Activated naive CD4-positive, alpha-beta T cell treated with anti-CD3 and anti-CD28 coated beads, Interleukin-2, amount 10 ng/mL, durations not matched to agents 7 days and 5 days (primary cell): ENCODE measurements around the gene RSF1.

ENCODE experiments used
- CTCF ChIA-PET: fragments of 350-600 bp; sonication (Branson Sonifier 250); formaldehyde crosslinking; loops from one replicate; lab custom pipeline; 2021; ENCODE audit warnings: antibody characterized with exemption; lab: Charles Lee
- DNase-seq: peaks from one replicate; pipeline ENCODE4 v3.0.0-alpha.2; 2020
- H3K27ac Mint-ChIP-seq: one replicate; pipeline ENCODE4 v1.8.0; 2021; ENCODE audit warnings: mild to moderate bottlenecking, moderate library complexity, mixed read lengths
- H3K27me3 Mint-ChIP-seq: one replicate; pipeline ENCODE4 v1.8.0; 2021; ENCODE audit warnings: mild to moderate bottlenecking, mixed read lengths
- H3K36me3 Mint-ChIP-seq: one replicate; pipeline ENCODE4 v1.8.0; 2021; ENCODE audit warnings: mixed read lengths
- H3K4me1 Mint-ChIP-seq: one replicate; pipeline ENCODE4 v1.8.0; 2021; ENCODE audit warnings: mixed read lengths
- H3K4me3 Mint-ChIP-seq: one replicate; pipeline ENCODE4 v1.8.0; 2021; ENCODE audit warnings: mild to moderate bottlenecking, moderate library complexity, mixed read lengths
- H3K9me3 Mint-ChIP-seq: one replicate; pipeline ENCODE4 v1.8.0; 2021; ENCODE audit warnings: mixed read lengths

Gene RSF1

DNA sequence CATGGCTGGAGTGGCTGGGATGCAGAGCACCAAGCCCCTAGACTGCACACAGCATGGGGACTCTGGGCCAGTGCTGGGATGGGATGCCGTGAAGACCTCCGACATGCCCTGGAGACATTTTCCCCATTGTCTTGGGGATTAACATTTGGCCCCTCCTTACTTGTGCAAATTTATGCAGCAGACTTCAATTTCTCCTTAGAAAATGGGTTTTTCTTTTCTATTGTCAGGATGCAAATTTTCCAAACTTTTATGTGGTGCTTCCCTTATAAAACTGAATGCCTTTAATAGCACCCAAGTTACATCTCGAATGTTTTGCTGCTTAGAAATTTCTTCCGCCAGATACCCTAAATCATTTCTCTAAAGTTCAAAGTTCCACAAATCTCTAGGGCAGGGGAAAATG is 29.2 kb downstream of the RSF1 start:
- H3K36me3 Mint-ChIP-seq, result peaks cover 48% of the 10 kb centered on the region

DNA sequence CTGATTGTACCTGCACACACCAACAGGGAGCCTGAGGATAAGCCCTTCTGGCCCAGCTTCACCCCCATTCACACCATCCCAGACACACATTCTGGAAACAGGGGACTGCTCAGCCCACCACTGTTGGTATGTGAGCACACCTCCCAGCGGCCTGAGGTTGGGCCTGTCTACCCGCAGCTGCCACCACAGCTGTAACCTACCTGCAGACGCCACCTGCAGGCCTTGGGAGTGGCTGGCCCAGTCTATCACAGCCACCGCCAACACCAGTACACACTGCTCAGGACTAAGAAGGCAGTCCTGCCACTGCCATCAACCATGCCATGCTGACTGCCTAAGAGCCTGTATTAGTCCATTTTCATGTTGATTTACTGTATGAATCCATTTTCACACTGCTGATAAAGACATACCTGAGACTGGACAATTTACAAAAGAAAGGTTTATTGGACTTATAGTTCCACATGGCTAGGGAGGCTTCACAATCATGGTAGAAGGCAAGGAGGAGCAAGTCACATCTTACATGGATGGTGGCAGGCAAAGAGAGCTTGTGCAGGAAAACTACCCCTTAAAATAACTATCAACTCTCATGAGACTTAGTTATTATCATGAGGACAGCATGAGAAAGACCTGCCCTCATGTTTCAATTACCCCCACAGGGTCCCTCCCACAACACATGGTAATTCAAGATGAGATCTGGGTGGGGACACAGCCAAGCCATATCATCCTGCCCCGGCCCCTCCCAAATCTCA is 30.6 kb downstream of the RSF1 start:
- Mint-ChIP-seq H3K27ac (no peak overlapping the region), H3K27me3 (no peaks in the 10 kb centered on the region), H3K4me1 (peaks cover 7% of the 10 kb centered on the region), H3K9me3 (peaks cover 26% of the 10 kb centered on the region), H3K4me3 (no peak overlapping the region), H3K36me3 (peaks cover 46% of the 10 kb centered on the region)
- CTCF ChIA-PET, result interaction anchor here (1.0 to 1.5 kb wide), 3 partner anchors 11 to 30 kb away, joined by 3 read pairs; no protein-coding TSS in a partner anchor
- DNase-seq, result no peak

More for the DNA sequence above, 29.2 kb downstream of the RSF1 start:
- CTCF ChIA-PET, result no interaction called here
- H3K4me1 Mint-ChIP-seq, result peaks cover 9% of the 10 kb centered on the region
- no peaks in the 10 kb centered on the region for H3K27me3 Mint-ChIP-seq
- no peak for DNase-seq
- no peak overlapping the region for H3K27ac Mint-ChIP-seq
- H3K4me3 Mint-ChIP-seq, result no peak overlapping the region
- H3K9me3 Mint-ChIP-seq, result peaks cover 26% of the 10 kb centered on the region

DNA sequence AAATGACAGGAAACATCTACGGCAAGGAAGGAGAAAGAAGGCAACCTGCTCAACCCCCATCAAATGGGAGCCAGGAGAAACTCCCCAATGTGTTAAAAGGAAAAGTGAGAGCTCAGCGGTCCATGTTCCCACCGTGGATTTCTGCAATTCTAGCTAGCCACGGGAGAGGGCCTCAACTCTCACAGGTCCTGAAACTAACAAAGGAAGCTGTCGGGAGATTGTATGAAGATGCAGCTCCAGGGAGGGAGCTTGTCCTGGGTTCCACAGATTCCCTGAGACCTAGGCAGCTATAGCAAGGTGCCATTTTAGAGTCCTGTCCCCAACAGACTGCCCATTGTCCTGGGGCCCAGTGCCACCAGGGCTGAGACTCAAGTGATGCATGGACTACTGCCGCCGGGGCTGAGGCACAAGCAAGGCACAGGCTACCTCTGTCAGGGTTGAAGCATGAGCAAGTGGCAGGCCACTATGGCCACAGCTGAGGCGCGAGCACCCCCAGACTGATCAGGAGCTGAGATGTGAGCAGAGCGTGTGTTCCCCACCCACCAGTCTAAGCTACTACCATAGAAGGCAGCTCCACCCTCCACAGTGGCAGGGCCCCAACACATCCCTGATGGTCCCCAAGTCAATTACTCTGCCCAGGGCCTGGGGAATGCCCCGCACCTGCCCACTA is 31.3 kb downstream of the RSF1 start:
- H3K27ac Mint-ChIP-seq, result no peak overlapping the region
- H3K4me1 Mint-ChIP-seq, result peaks cover 6% of the 10 kb centered on the region
- H3K4me3 Mint-ChIP-seq, result no peak overlapping the region
- CTCF ChIA-PET, result interaction anchor here (1.0 to 1.5 kb wide), 3 partner anchors 11 to 30 kb away, joined by 3 read pairs; no protein-coding TSS in a partner anchor
- H3K27me3 Mint-ChIP-seq, result no peaks in the 10 kb centered on the region
- H3K36me3 Mint-ChIP-seq, result peaks cover 42% of the 10 kb centered on the region
- no peak for DNase-seq
- peaks cover 26% of the 10 kb centered on the region for H3K9me3 Mint-ChIP-seq

DNA sequence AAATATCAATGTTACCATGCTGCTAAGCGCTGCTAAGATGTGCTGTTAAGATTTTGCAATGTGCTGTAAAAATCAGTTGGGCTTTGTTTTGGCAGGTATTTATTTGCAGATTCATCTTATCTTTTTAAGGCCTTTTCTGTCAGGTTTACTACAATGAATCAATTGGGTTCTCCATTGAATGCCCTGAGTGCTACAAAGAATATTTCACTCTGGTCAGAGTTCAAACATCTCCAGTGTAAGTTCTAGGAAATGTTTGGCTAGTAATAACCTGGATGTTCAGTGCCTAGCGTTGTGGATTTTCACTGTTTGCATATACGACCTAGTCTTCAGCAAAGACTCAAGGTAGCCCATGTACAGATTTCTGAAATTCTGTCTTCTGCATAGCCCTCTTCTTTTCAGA is 36.0 kb downstream of the RSF1 start:
- Mint-ChIP-seq H3K9me3 (no peaks in the 10 kb centered on the region), H3K36me3 (peaks cover 2% of the 10 kb centered on the region), H3K4me3 (no peak overlapping the region), H3K27ac (no peak overlapping the region), H3K4me1 (peaks cover 3% of the 10 kb centered on the region), H3K27me3 (no peaks in the 10 kb centered on the region)
- CTCF ChIA-PET, result no interaction called here
- no peak for DNase-seq

DNA sequence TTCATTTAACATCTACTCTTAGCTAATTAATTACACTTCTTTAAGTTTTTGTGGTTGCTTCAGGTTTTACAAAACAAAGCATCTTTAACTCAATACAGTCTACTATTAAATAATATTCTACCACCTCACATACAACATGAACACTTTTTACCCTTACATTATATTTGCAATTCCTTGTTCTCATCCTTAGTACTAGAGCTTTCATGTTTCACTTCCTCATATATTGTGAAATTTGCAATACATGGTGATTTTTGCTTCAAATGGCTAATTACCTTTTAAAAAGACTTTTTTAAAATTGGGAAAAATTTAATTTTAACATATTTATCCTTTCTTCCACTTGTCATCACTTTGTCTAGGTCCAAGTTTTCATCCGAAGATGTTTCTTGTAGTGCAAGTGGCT is 37.5 kb downstream of the RSF1 start:
- Mint-ChIP-seq H3K4me3 (no peak overlapping the region), H3K27me3 (no peaks in the 10 kb centered on the region), H3K27ac (no peak overlapping the region), H3K36me3 (peaks cover under 1% of the 10 kb centered on the region), H3K9me3 (no peaks in the 10 kb centered on the region), H3K4me1 (peaks cover 5% of the 10 kb centered on the region)
- DNase-seq, result no peak
- CTCF ChIA-PET, result no interaction called here

DNA sequence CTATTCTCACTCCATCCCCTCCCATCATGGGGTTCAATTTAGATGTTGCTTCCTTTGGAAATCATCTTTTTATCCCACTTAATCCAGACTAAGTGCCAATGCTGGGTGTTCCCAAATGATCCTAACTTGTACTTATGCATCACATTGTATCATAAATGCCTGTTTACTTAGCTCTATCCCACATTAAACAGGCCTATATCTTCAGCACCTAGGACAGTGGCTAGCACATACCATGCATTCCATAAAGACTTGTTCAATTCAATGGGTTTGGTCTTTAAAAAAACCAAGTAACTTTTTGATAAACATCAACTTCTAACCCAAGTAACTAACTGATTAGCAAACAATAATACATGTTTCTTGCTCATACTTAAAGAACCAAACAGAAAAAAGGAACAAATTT is 40.6 kb downstream of the RSF1 start:
- H3K36me3 Mint-ChIP-seq, result no peaks in the 10 kb centered on the region
- no peaks in the 10 kb centered on the region for H3K9me3 Mint-ChIP-seq
- DNase-seq, result no peak
- peaks cover 5% of the 10 kb centered on the region for H3K4me1 Mint-ChIP-seq
- H3K27ac Mint-ChIP-seq, result no peak overlapping the region
- CTCF ChIA-PET, result no interaction called here
- H3K4me3 Mint-ChIP-seq, result no peak overlapping the region
- H3K27me3 Mint-ChIP-seq, result no peaks in the 10 kb centered on the region

DNA sequence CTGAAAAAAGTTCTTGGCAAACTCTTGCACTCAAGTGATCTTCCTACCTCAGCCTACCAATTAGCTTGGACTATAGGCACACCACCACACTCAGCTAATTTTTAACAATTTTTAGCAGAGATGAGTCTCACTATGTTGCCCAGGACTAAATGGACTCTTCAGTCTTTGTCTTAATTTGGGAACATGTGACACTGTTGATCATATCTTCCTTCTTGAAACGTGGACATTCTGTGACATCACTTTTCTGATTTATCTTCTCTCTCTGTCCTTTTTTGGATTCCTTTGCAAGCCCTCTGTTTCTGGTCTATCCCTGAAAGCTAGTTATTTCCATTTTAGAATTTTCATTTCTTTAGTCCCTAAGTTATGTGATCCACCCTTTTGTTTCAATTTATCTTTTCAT is 42.0 kb downstream of the RSF1 start:
- Mint-ChIP-seq H3K4me3 (no peak overlapping the region), H3K36me3 (no peaks in the 10 kb centered on the region), H3K27me3 (no peaks in the 10 kb centered on the region), H3K27ac (no peak overlapping the region), H3K4me1 (peaks cover 5% of the 10 kb centered on the region), H3K9me3 (no peaks in the 10 kb centered on the region)
- CTCF ChIA-PET, result interaction anchor here (1.0 to 1.1 kb wide), 4 partner anchors 11 to 267 kb away, joined by 3 read pairs; no protein-coding TSS in a partner anchor
- DNase-seq, result no peak

DNA sequence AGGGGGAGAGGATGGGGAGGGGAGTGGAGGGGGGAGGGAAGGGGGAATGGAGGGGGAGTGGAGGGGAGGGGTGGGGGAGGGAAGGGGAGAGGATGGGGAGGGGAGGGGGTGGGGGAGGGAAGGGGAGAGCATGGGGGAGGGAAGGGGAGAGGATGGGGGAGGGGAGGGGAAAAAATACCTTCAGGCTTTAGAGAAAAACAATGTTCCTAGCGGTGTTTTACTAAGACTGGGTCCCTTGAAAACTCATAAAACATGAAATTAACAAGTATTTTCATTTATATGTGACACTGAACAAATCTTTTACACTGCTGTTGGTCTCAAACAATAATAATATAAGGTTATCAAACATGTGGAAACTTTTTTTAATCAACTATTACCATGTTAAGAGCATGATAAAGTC is 42.4 kb downstream of the RSF1 start:
- CTCF ChIA-PET, result interaction anchor here (1.0 to 1.1 kb wide), 2 partner anchors 11 to 268 kb away, joined by 3 read pairs; no protein-coding TSS in a partner anchor
- peaks cover 5% of the 10 kb centered on the region for H3K4me1 Mint-ChIP-seq
- H3K4me3 Mint-ChIP-seq, result no peak overlapping the region
- no peak overlapping the region for H3K27ac Mint-ChIP-seq
- H3K36me3 Mint-ChIP-seq, result no peaks in the 10 kb centered on the region
- DNase-seq, result no peak
- no peaks in the 10 kb centered on the region for H3K27me3 Mint-ChIP-seq
- H3K9me3 Mint-ChIP-seq, result no peaks in the 10 kb centered on the region

DNA sequence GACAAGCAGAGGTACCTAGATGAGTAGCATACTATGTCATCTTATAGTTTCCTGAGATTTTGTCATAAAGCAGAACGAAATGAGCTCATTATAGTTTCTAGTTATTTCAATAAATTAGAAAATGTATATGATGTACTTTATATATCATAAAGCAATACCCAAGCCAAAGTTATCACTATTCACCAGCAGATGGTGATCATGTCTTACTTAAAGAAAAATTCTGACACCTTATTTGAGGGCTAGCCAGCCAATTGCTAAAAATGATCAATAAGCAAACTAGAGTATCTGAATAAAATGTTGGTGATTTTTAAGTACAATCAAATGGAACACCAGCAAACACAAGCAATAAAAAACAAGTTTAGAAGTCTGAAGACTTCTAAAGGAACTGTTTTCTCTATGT is 44.1 kb downstream of the RSF1 start:
- Mint-ChIP-seq H3K9me3 (no peaks in the 10 kb centered on the region), H3K4me3 (no peak overlapping the region), H3K27me3 (no peaks in the 10 kb centered on the region), H3K4me1 (peaks cover 8% of the 10 kb centered on the region), H3K27ac (no peak overlapping the region), H3K36me3 (no peaks in the 10 kb centered on the region)
- no peak for DNase-seq
- CTCF ChIA-PET, result interaction anchor here (0.9 to 2.1 kb wide), 4 partner anchors 13 to 269 kb away, joined by 3 to 7 read pairs (median 6); no protein-coding TSS in a partner anchor

DNA sequence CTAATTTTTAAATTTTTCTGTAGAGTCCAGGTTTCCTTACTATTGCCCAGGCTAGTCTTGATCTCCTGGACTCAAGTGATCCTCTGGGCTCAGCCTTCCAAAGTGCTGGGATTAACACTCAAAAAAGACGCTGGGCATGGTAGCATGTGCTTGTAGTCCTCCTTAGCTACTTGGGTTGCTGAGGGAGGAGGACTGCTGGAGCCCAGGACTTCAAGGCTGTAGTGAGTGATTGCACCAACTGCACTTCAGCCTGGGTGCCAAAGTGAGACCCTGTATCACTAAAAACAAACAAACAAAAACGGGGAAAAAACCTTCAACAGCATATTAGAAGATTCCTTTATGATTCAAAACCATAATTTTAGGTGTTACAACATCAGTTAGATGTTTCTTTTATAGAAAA is 44.6 kb downstream of the RSF1 start:
- Mint-ChIP-seq H3K9me3 (no peaks in the 10 kb centered on the region), H3K4me3 (no peak overlapping the region), H3K4me1 (peaks cover 14% of the 10 kb centered on the region), H3K36me3 (peaks cover 2% of the 10 kb centered on the region), H3K27me3 (no peaks in the 10 kb centered on the region), H3K27ac (no peak overlapping the region)
- CTCF ChIA-PET, result interaction anchor here (0.6 to 2.1 kb wide), 5 partner anchors 14 to 513 kb away, joined by 3 to 7 read pairs (median 4); no protein-coding TSS in a partner anchor
- DNase-seq, result no peak

DNA sequence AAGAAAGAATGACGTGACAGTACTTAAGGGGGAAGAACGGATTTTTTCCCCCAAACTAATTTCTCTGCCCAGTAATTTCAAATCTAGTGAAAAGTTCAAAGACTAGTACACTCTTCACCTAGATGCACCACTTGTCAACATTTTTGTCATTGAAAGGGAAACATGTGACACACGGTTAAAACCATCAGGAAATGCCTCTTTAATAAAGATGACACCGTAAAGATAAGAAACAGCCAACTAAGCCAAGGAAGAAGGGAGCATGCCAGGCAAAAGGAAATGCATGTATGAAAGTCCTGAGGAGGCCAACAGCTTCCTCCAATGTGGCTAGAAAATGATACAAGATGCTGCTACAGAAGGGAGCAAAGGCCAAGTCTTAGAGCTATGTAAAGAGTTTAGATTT is 49.4 kb downstream of the RSF1 start:
- Mint-ChIP-seq H3K27ac (no peak overlapping the region), H3K36me3 (peaks cover 2% of the 10 kb centered on the region), H3K4me1 (peaks cover 14% of the 10 kb centered on the region), H3K27me3 (no peaks in the 10 kb centered on the region), H3K4me3 (no peak overlapping the region), H3K9me3 (no peaks in the 10 kb centered on the region)
- DNase-seq, result no peak
- CTCF ChIA-PET, result no interaction called here

DNA sequence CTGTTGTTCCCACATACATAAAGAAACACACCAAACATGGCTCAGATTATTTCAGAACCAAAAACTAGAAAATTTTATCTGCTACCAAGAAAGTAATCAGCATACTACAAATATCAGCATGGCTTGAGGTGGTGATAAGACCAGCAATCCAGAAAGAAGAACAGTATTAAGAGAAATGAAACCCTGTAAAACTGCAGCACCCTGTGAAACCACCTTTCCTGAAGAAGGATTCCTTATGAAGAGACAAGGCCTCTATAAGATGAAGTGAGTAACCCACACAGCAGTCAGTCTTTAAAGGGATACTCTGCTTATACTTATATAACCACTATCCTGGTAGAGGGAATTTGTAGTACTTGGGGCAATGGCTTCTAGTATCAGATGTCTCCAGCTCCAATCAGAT is 49.9 kb downstream of the RSF1 start:
- Mint-ChIP-seq H3K27me3 (no peaks in the 10 kb centered on the region), H3K9me3 (no peaks in the 10 kb centered on the region), H3K4me3 (no peak overlapping the region), H3K36me3 (peaks cover 2% of the 10 kb centered on the region), H3K4me1 (peaks cover 14% of the 10 kb centered on the region), H3K27ac (no peak overlapping the region)
- CTCF ChIA-PET, result no interaction called here
- no peak for DNase-seq

DNA sequence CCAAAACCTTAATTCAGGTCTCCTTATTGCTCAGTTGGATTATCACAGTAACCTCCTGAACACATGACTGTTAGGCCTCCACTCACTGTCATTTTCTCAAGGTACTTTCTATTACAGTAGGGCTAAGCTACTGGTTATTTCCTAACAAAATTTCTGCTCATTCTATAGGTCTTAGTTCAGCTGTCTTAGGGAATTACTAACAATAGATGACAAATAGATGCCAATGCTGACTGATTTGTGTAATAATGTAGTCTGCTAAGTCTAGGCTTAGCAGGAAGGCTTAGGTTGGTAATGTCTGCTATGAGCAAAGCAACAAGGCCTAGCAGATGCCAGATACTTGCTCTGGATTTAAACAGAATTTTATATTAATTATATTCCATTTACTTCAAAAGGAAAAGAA is 58.1 kb downstream of the RSF1 start:
- peaks cover 20% of the 10 kb centered on the region for H3K36me3 Mint-ChIP-seq
- H3K4me3 Mint-ChIP-seq, result no peak overlapping the region
- no peaks in the 10 kb centered on the region for H3K9me3 Mint-ChIP-seq
- no peaks in the 10 kb centered on the region for H3K27me3 Mint-ChIP-seq
- CTCF ChIA-PET, result interaction anchor here (0.6 to 1.1 kb wide), 2 partner anchors 17 to 57 kb away, joined by 3 read pairs; no protein-coding TSS in a partner anchor
- H3K27ac Mint-ChIP-seq, result no peak overlapping the region
- DNase-seq, result no peak
- H3K4me1 Mint-ChIP-seq, result no peaks in the 10 kb centered on the region

DNA sequence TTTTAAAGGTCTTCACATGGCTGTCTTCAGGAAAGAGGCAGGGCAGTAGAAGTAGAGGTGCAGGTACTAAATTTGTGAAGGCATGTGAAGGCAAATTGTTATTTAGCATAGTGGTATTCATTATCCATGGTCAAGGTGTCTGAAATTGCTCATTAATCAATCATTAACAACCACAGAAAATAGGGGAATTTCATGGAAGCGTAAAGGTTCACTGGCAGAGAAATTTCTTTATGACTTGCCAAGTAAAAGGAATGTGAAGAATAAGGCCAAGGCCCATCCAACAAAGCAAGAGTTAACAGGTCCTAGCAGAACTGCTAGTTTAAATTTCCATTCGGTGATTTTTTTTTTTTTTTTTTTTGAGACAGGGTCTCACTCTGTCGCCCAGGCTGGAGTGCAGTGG is 59.0 kb downstream of the RSF1 start:
- Mint-ChIP-seq H3K4me3 (no peak overlapping the region), H3K9me3 (no peaks in the 10 kb centered on the region), H3K27ac (no peak overlapping the region), H3K27me3 (no peaks in the 10 kb centered on the region), H3K36me3 (peaks cover 28% of the 10 kb centered on the region), H3K4me1 (no peaks in the 10 kb centered on the region)
- CTCF ChIA-PET, result no interaction called here
- DNase-seq, result no peak
